GM21515 (cell line): ENCODE data around the gene ZNF611.
"Not testable (repeated sequence)": the region's sequence is repeated elsewhere in the genome, so short reads cannot be mapped to it uniquely, and the experiment has no call there.

Experiments
- ATAC-seq: cut with Tn5 transposase; IDR thresholded peaks from one replicate; pipeline ENCODE4 v1.9.1; 2021; ENCODE audit not compliant: unreplicated experiment

Gene ZNF611

GRCh38 chr19:52720541-52720940, 14.3 kb downstream of the ZNF611 start:
- not testable (repeated sequence) for ATAC-seq

GRCh38 chr19:52716522-52716921, 18.3 kb downstream of the ZNF611 start:
- no peak for ATAC-seq

- ATAC-seq: not testable (repeated sequence)
Measured at GRCh38 chr19:52715902-52716301, 18.9 kb downstream of the ZNF611 start.

- ATAC-seq: not testable (repeated sequence)
Measured at GRCh38 chr19:52715330-52715729, 19.5 kb downstream of the ZNF611 start.

GRCh38 chr19:52713051-52713450, 21.8 kb downstream of the ZNF611 start:
- not testable (repeated sequence) for ATAC-seq

GRCh38 chr19:52711661-52712060, 23.2 kb downstream of the ZNF611 start:
- ATAC-seq: not testable (repeated sequence)

GRCh38 chr19:52710538-52710937, 24.3 kb downstream of the ZNF611 start:
- no peak for ATAC-seq

GRCh38 chr19:52705615-52706014, 29.2 kb downstream of the ZNF611 start:
- ATAC-seq: not testable (repeated sequence)

- no peak for ATAC-seq
Measured at GRCh38 chr19:52703917-52704316, 30.9 kb downstream of the ZNF611 start.

- ATAC-seq: no peak
Measured at GRCh38 chr19:52700673-52701072, 34.2 kb downstream of the ZNF611 start.

GRCh38 chr19:52699555-52699954, 35.3 kb downstream of the ZNF611 start:
- not testable (repeated sequence) for ATAC-seq

GRCh38 chr19:52695996-52696395, 38.8 kb downstream of the ZNF611 start:
- no peak for ATAC-seq

- no peak for ATAC-seq
Measured at GRCh38 chr19:52694921-52695320, 39.9 kb downstream of the ZNF611 start.

GRCh38 chr19:52694281-52694680, 40.6 kb downstream of the ZNF611 start:
- not testable (repeated sequence) for ATAC-seq

- no peak for ATAC-seq
Measured at GRCh38 chr19:52692431-52693008, 42.3 kb downstream of the ZNF611 start.

GRCh38 chr19:52691737-52692136, 43.1 kb downstream of the ZNF611 start:
- ATAC-seq: no peak

- no peak for ATAC-seq
Measured at GRCh38 chr19:52691215-52691610, 43.6 kb downstream of the ZNF611 start.

GRCh38 chr19:52690369-52691214, 44.3 kb downstream of the ZNF611 start:
- ATAC-seq: peak; percentile 84

- ATAC-seq: peak; percentile 39
Measured at GRCh38 chr19:52689843-52690368, 44.9 kb downstream of the ZNF611 start.

GRCh38 chr19:52688925-52689796, 45.7 kb downstream of the ZNF611 start:
- ATAC-seq: not testable (repeated sequence)

GRCh38 chr19:52688335-52688734, 46.5 kb downstream of the ZNF611 start:
- ATAC-seq: no peak
